CD4-positive, CD25-positive, alpha-beta regulatory T cell (primary cell): ENCODE measurements around the gene TMEM115. TPM values are rescaled to one million over a fixed set of nuclear protein-coding genes. Genes with fewer than 3 reads are reported as not detected.

Source experiments
- ATAC-seq, 2 donors: fragments of 150-1000 bp; cut with Tn5 transposase; one replicate each; pipeline ENCODE4 v1.10.0; 2021; ENCODE audit warnings: low read depth in 2 of 2, moderate number of reproducible peaks in 2 of 2, moderate library complexity in 1 of 2
- DNase-seq, 3 donors: peaks; one replicate each; pipeline versions ENCODE4 v3.0.0 to v3.0.0-alpha.2; 2012 to 2022; ENCODE audit warnings: mixed read lengths in 1 of 3
- H3K27ac ChIP-seq: one replicate; pipeline ENCODE4 v1.7.0; 2013; ENCODE audit warnings: mild to moderate bottlenecking, low read length; ENCODE audit not compliant: insufficient read depth, poor library complexity, severe bottlenecking
- H3K27me3 ChIP-seq: one replicate; pipeline ENCODE4 v1.7.0; 2013; ENCODE audit warnings: low read length; ENCODE audit not compliant: control insufficient read depth, insufficient read depth
- H3K36me3 ChIP-seq: one replicate; pipeline ENCODE4 v1.7.0; 2013; ENCODE audit warnings: mild to moderate bottlenecking, low read length, moderate library complexity; ENCODE audit not compliant: control insufficient read depth, insufficient read depth
- H3K4me1 ChIP-seq: 2 replicates; pipeline ENCODE4 v1.7.0; 2013; ENCODE audit warnings: mild to moderate bottlenecking, low read length; ENCODE audit not compliant: insufficient read depth, control insufficient read depth, poor library complexity, severe bottlenecking
- H3K4me3 ChIP-seq: one replicate; pipeline ENCODE4 v1.7.0; 2013; ENCODE audit warnings: low read depth, mild to moderate bottlenecking, low read length, moderate library complexity
- H3K9me3 ChIP-seq, 2 experiments: 1 replicate in 1 of 2; 2 replicates in 1 of 2; pipeline ENCODE4 v1.7.0; 2013; ENCODE audit warnings: low read length in 2 of 2, mild to moderate bottlenecking in 1 of 2, moderate library complexity in 1 of 2; ENCODE audit not compliant: control insufficient read depth in 2 of 2
- H3K27ac Mint-ChIP-seq, 3 donors: one replicate each; pipeline ENCODE4 v1.8.0; 2020 to 2022; ENCODE audit warnings: mild to moderate bottlenecking in 3 of 3, mixed read lengths in 3 of 3, moderate library complexity in 2 of 3
- H3K27me3 Mint-ChIP-seq: one replicate; pipeline ENCODE4 v1.8.0; 2022; ENCODE audit warnings: mild to moderate bottlenecking, mixed read lengths
- H3K36me3 Mint-ChIP-seq: one replicate; pipeline ENCODE4 v1.8.0; 2020; ENCODE audit warnings: mixed read lengths
- H3K4me1 Mint-ChIP-seq, 4 donors: one replicate each; pipeline ENCODE4 v1.8.0; 2020 to 2022; ENCODE audit warnings: mixed read lengths in 4 of 4, mild to moderate bottlenecking in 1 of 4
- H3K4me3 Mint-ChIP-seq, 4 donors: one replicate each; pipeline ENCODE4 v1.8.0; 2020 to 2022; ENCODE audit warnings: mild to moderate bottlenecking in 4 of 4, mixed read lengths in 4 of 4, moderate library complexity in 3 of 4
- H3K9me3 Mint-ChIP-seq, 7 donors: one replicate each; pipeline ENCODE4 v1.8.0; 2020 to 2022; ENCODE audit warnings: mixed read lengths in 7 of 7, mild to moderate bottlenecking in 3 of 7, moderate library complexity in 2 of 7
- polyA plus RNA-seq, 4 donors: library from polyadenylated mRNA; unstranded; fragments of 300-500 nt; fragmentation: Illumina TruSeq; gene quantifications; one replicate each; pipeline ENCODE4 v1.2.3, GENCODE V29; 2021
- total RNA-seq: library from RNA; stranded (reverse); gene quantifications from one replicate; pipeline ENCODE4 v1.2.3, GENCODE V29; 2022

Gene TMEM115
- total and polyA plus RNA-seq, 5 donors from 2014 or later = 18.3 to 38.6 (median 36.3) TPM

DNA sequence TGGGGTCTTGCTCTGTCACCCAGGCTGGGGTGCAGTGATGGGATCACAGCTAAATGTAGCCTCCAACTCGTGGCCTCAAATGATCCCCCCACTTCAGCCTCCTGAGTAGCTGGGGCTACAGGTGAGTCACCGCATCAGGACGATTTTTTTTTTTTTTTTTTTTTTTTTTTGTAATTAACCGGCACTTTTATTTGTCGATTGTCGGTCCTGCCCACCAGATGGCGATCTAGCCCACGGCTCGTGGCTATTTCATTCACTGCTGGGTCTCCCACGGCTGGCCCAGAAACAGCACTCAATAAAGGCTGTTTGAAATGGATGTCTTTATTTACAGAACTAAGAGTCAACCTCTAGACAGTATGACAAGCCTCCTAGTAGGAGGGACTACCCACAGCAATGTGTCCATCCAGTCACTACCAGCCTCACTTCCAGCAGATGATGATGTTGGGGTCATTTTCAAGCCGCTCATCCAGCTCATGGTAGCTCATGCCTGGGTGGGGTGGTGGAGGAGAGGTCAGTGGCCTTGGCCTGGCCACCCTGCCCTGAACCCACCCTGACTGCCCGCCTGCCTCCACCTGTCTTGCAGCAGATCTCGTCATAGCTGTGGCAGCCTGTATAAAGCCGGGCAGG is 12.0 kb downstream of the TMEM115 start:
- peak overlapping the region; percentile 60 for H3K27ac ChIP-seq

DNA sequence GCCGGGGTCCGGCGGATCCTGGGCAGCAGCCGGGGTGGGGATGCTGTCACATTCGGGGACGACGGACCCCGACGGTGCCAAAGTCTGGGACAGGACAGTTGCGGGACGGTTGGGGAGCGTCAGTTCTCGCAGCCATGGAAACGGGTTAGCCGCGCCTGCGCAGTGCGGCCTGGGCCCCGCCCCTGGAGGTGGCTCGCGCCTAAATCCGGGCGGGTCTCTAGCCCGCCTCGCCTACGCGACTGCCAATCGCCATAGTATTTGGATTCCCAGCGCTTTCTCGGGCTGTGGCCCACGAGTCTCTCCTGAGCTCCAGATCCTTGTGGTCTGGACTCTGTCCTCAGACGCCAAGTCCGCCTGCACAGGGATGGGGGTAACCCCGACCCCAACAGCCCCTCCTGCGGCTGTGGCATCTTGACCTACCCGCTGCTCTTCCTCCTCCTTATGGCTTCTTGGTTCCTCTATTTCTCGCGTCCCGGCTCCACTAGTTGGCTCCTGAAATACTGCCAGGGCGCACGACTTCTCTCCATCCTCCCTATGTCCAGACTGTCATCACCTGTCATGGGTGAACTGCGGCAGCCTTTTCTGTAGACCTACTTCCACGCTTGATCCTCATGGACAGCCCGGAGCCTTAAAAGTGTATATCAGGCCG is 13.6 kb downstream of the TMEM115 start, which contains the start of gene ZMYND10:
TSS of gene ZMYND10 (minus strand) at position 147 of the 649 bp plus-strand sequence. CDS start 153 bp downstream, outside the sequence.
- no peaks in the 10 kb centered on the region for H3K9me3 Mint-ChIP-seq
- H3K27ac Mint-ChIP-seq = peak within 1 kb of the TSS; percentile 23 to 89 (median 62)
- H3K27me3 ChIP-seq = no peaks in the 10 kb centered on the region
- H3K4me1 ChIP-seq = peaks cover 54% of the 10 kb centered on the region
- H3K9me3 ChIP-seq = no peaks in the 10 kb centered on the region
- peak within 1 kb of the TSS; percentile 27 to 89 (median 70) for H3K4me3 Mint-ChIP-seq
- H3K36me3 Mint-ChIP-seq = peaks cover 4% of the 10 kb centered on the region
- H3K27ac ChIP-seq = no peak within 1 kb of the TSS
- no peaks in the 10 kb centered on the region for H3K27me3 Mint-ChIP-seq
- ATAC-seq = peak in 1 of 2 donors; percentile 22
- DNase-seq = peak; percentile 72 to 77 (median 74)
- peaks cover 5 to 79% (median 38%) of the 10 kb centered on the region in 4 donors for H3K4me1 Mint-ChIP-seq
- peaks cover 13% of the 10 kb centered on the region for H3K36me3 ChIP-seq
- peak within 1 kb of the TSS; percentile 37 for H3K4me3 ChIP-seq

More for the DNA sequence above, 12.0 kb downstream of the TMEM115 start:
- Mint-ChIP-seq H3K4me3 (peak overlapping the region; percentile 53 to 89 (median 61)), H3K36me3 (peaks cover 4% of the 10 kb centered on the region), H3K4me1 (peaks cover 5 to 84% (median 38%) of the 10 kb centered on the region in 4 donors), H3K27me3 (no peaks in the 10 kb centered on the region), H3K9me3 (no peaks in the 10 kb centered on the region), H3K27ac (peak overlapping the region; percentile 56 to 79 (median 69))
- peak; percentile 24 to 26 for ATAC-seq
- DNase-seq = peak; percentile 73 to 88 (median 82)
- Histone ChIP-seq H3K27me3 (no peaks in the 10 kb centered on the region), H3K4me3 (no peak overlapping the region), H3K36me3 (peaks cover 13% of the 10 kb centered on the region), H3K9me3 (no peaks in the 10 kb centered on the region), H3K4me1 (peaks cover 52% of the 10 kb centered on the region)

DNA sequence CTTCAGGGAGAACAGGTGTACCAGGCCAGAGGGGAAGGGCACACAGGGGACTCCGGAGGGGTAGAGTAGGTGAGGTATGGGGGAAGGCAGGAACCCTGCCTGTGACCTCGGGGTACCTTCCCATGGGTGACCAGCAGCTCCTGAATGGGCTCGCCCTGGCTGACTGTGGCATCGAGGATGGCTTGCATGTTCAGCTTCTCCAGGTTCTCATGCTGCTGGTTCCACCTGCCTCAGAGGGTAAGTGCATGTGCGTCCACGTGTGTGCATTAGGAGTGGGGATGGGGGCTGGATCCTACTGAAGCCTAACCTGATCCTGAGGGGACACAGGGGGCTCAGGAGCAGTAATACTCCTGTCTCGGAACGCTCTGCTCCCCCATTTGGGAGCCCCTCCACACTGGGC is 14.3 kb downstream of the TMEM115 start:
- no peaks in the 10 kb centered on the region for H3K27me3 Mint-ChIP-seq

DNA sequence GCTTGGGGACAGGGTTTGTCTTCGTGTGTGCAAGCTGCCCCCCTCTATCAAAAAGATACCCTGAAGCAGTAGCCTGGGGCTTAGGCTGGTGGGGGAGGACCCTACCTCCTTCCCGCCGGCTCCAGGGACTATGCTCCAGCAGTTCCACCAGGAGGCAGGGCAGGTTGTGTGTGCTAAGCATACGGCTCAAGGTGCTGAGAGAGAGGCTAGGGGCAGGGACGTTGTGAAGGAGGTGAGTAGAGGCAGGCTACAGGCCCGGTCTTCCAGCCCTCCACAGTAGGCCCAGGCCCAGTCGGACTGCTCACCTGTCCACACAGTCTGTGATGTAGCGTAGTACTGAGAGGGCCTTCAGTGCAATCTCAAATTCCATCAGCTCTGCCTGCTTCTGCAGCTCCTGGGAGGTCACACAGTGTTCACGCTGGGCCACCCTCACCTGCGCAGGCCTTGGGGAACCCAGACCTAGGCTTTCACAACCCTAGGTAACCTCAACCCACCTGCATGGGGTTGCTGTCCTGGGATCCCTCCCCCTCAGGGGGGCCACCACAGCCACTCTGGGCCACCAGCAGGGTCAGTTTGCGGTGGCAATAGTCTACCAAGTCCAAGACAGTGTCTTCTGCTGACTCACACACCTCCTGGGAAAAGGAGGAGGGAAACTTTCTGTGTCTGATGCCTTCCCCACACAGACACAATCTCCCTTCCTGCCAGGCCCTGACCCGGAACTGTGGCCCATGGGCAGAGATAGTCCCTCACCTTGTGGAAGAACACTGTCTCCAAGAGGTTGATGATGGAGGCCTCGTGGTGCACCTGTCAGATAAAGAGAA is 16.3 kb downstream of the TMEM115 start:
- Mint-ChIP-seq H3K36me3 (peaks cover 3% of the 10 kb centered on the region), H3K4me1 (peaks cover 16 to 75% (median 36%) of the 10 kb centered on the region in 4 donors), H3K4me3 (peak overlapping the region in 2 of 4 donors; percentile 92 to 94), H3K9me3 (peaks cover 0 to 2% (median 0%) of the 10 kb centered on the region in 7 donors), H3K27ac (peak overlapping the region in 1 of 3 donors; percentile 89), H3K27me3 (no peaks in the 10 kb centered on the region)
- ATAC-seq (no peak), DNase-seq (no peak)
- Histone ChIP-seq H3K4me1 (peaks cover 64% of the 10 kb centered on the region), H3K4me3 (no peak overlapping the region), H3K36me3 (peaks cover 4% of the 10 kb centered on the region), H3K27me3 (no peaks in the 10 kb centered on the region), H3K27ac (no peak overlapping the region), H3K9me3 (no peaks in the 10 kb centered on the region)

More for the DNA sequence above, 14.3 kb downstream of the TMEM115 start:
- peaks cover 56% of the 10 kb centered on the region for H3K4me1 ChIP-seq
- no peaks in the 10 kb centered on the region for H3K9me3 Mint-ChIP-seq
- H3K4me3 ChIP-seq = no peak overlapping the region
- H3K4me1 Mint-ChIP-seq = peaks cover 5 to 75% (median 33%) of the 10 kb centered on the region in 4 donors
- no peaks in the 10 kb centered on the region for H3K27me3 ChIP-seq
- no peak overlapping the region for H3K27ac ChIP-seq
- peak overlapping the region in 1 of 3 donors; percentile 63 for H3K27ac Mint-ChIP-seq
- H3K36me3 ChIP-seq = peaks cover 13% of the 10 kb centered on the region
- H3K36me3 Mint-ChIP-seq = peaks cover 4% of the 10 kb centered on the region
- DNase-seq (no peak), ATAC-seq (no peak)
- H3K9me3 ChIP-seq = no peaks in the 10 kb centered on the region
- H3K4me3 Mint-ChIP-seq = no peak overlapping the region

DNA sequence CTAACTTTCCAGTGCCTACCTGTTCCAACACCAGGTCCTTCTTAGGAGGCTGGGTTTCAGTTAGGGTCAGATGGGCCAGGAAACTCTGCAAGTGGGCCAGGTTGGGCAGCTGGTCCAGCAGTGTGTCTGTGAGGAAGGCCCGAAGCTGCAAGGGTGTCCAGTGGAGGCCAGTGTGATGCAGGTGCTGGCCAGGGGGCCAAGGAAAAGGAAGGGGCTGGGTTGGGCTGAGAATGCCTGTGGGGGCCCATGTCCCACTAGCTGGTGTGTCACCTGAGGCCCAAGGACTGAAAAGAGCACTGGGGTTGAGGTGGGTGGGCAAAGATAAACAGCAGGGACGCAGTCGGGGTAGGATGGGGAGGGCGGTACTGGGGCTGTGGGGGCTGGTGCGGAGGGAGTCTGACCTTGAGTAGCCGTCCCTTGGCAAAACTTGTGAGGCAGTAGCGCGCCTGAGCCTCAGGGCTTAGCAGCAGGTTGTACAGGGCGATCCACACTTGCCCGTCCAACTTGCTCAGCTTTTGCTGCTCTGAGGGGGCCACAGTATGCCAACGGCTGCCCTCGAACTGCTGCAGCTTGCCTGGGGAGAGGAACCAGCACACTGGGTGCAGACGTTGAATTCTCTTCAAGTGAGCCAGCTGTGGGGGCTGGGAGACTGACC is 17.2 kb downstream of the TMEM115 start:
- H3K27ac ChIP-seq = peak overlapping the region; percentile 81
- peaks cover 12 to 73% (median 33%) of the 10 kb centered on the region in 4 donors for H3K4me1 Mint-ChIP-seq
- no peaks in the 10 kb centered on the region for H3K27me3 Mint-ChIP-seq
- H3K4me3 Mint-ChIP-seq = peak overlapping the region; percentile 79 to 94 (median 87)
- H3K4me1 ChIP-seq = peaks cover 66% of the 10 kb centered on the region
- H3K36me3 Mint-ChIP-seq = no peaks in the 10 kb centered on the region
- H3K27me3 ChIP-seq = no peaks in the 10 kb centered on the region
- no peaks in the 10 kb centered on the region for H3K9me3 ChIP-seq
- DNase-seq (no peak), ATAC-seq (no peak)
- H3K4me3 ChIP-seq = no peak overlapping the region
- H3K27ac Mint-ChIP-seq = peak overlapping the region in 2 of 3 donors; percentile 82 to 89
- H3K9me3 Mint-ChIP-seq = peaks cover 0 to 3% (median 0%) of the 10 kb centered on the region in 7 donors
- no peaks in the 10 kb centered on the region for H3K36me3 ChIP-seq

DNA sequence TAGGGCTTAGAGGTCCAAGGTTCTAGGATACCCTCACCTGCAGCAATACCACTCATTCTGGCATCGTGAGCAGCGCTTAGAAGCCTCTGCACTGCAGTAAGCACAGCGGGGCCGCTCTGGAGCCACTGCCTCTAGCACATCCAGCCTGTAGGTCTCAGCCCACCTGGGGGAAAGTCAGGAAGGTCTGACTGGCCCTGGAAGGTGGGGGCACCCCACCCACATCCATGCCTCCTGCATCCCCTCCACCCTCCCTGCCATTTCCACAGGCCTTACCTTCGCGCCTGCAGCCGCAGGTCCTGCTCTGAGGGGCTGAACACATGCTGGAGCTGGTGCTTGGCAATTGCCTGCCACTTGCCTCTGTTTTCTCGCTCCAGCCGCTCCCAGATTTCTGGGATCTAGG is 17.8 kb downstream of the TMEM115 start:
- Histone ChIP-seq H3K36me3 (no peaks in the 10 kb centered on the region), H3K4me1 (peaks cover 65% of the 10 kb centered on the region), H3K4me3 (no peak overlapping the region), H3K27ac (peak overlapping the region; percentile 81), H3K9me3 (no peaks in the 10 kb centered on the region), H3K27me3 (no peaks in the 10 kb centered on the region)
- Mint-ChIP-seq H3K9me3 (peaks cover 0 to 3% (median 0%) of the 10 kb centered on the region in 7 donors), H3K36me3 (no peaks in the 10 kb centered on the region), H3K27me3 (no peaks in the 10 kb centered on the region), H3K27ac (peak overlapping the region; percentile 83 to 93 (median 86)), H3K4me3 (peak overlapping the region; percentile 82 to 97 (median 90)), H3K4me1 (peaks cover 14 to 70% (median 33%) of the 10 kb centered on the region in 4 donors)
- ATAC-seq = no peak
- DNase-seq = no peak
